Ishikawa (cell line): ENCODE data around the gene CXCL14.

Experiments used
- CEBPB ChIP-seq: IDR thresholded peaks from 2 replicates; pipeline ENCODE4 v1.6.1; 2012
- CREB1 ChIP-seq: IDR thresholded peaks from 2 replicates; pipeline ENCODE4 v1.6.1; 2012; ENCODE audit warnings: low read depth
- EGR1 ChIP-seq: IDR thresholded peaks from 2 replicates; pipeline ENCODE4 v1.6.1; 2012
- EP300 ChIP-seq: IDR thresholded peaks from 2 replicates; pipeline ENCODE4 v1.6.1; 2012; ENCODE audit warnings: borderline replicate concordance
- FOXM1 ChIP-seq: IDR thresholded peaks from 2 replicates; pipeline ENCODE4 v1.6.1; 2012; ENCODE audit warnings: low read depth, borderline replicate concordance
- MAX ChIP-seq: IDR thresholded peaks from 2 replicates; pipeline ENCODE4 v1.6.1; 2012
- NFIC ChIP-seq: IDR thresholded peaks from 2 replicates; pipeline ENCODE4 v1.6.1; 2012
- RAD21 ChIP-seq: IDR thresholded peaks from 2 replicates; pipeline ENCODE4 v1.6.1; 2012; ENCODE audit warnings: low read depth
- REST ChIP-seq: IDR thresholded peaks from 2 replicates; pipeline ENCODE4 v1.6.1; 2012; ENCODE audit warnings: low read depth, mild to moderate bottlenecking
- TAF1 ChIP-seq: IDR thresholded peaks from 2 replicates; pipeline ENCODE4 v1.6.1; 2012; ENCODE audit warnings: low read depth, mild to moderate bottlenecking
- TCF12 ChIP-seq: IDR thresholded peaks from 2 replicates; pipeline ENCODE4 v1.6.1; 2012; ENCODE audit warnings: low read depth
- TEAD4 ChIP-seq: IDR thresholded peaks from 2 replicates; pipeline ENCODE4 v1.6.1; 2012
- USF1 ChIP-seq: IDR thresholded peaks from 2 replicates; pipeline ENCODE4 v1.6.1; 2012
- YY1 ChIP-seq: IDR thresholded peaks from 2 replicates; pipeline ENCODE4 v1.6.1; 2012; ENCODE audit warnings: low read depth
- ZBTB7A ChIP-seq: IDR thresholded peaks from 2 replicates; pipeline ENCODE4 v1.6.1; 2012; ENCODE audit warnings: low read depth

The CXCL14 gene

GRCh38 chr5:135571902-135572301, 6.9 kb downstream of the CXCL14 start:
- TF ChIP-seq FOXM1: no peak
- TF ChIP-seq MAX: no peak
- no peak for TF ChIP-seq REST
- TF ChIP-seq TAF1: no peak
- no peak for TF ChIP-seq USF1
- no peak for TF ChIP-seq ZBTB7A
- no peak for TF ChIP-seq YY1
- no peak for TF ChIP-seq EGR1
- no peak for TF ChIP-seq CEBPB
- no peak for TF ChIP-seq NFIC
- TF ChIP-seq RAD21: no peak
- no peak for TF ChIP-seq EP300
- no peak for TF ChIP-seq CREB1
- no peak for TF ChIP-seq TCF12
- no peak for TF ChIP-seq TEAD4

- TF ChIP-seq RAD21: no peak
- TF ChIP-seq USF1: no peak
- TF ChIP-seq TCF12: no peak
- TF ChIP-seq YY1: no peak
- TF ChIP-seq NFIC: no peak
- TF ChIP-seq MAX: no peak
- TF ChIP-seq CREB1: no peak
- no peak for TF ChIP-seq EP300
- no peak for TF ChIP-seq FOXM1
- TF ChIP-seq EGR1: no peak
- no peak for TF ChIP-seq CEBPB
- TF ChIP-seq REST: no peak
- TF ChIP-seq ZBTB7A: no peak
- TF ChIP-seq TEAD4: no peak
- TF ChIP-seq TAF1: no peak
Observed at GRCh38 chr5:135571066-135571609, 7.7 kb downstream of the CXCL14 start.

GRCh38 chr5:135570453-135570764, 8.4 kb downstream of the CXCL14 start:
- TF ChIP-seq MAX (no peak), ZBTB7A (no peak), EGR1 (no peak), CEBPB (no peak), REST (no peak), EP300 (no peak), TCF12 (no peak)

GRCh38 chr5:135569755-135570452, 8.9 kb downstream of the CXCL14 start:
- no peak for TF ChIP-seq TAF1
- no peak for TF ChIP-seq USF1
